ENCODE data around the gene TMEM120B.
A peak's percentile ranks its signal among the peaks of the same experiment; 100 is the strongest.
"Not testable (repeated sequence)": the region's sequence is repeated elsewhere in the genome, so short reads cannot be mapped to it uniquely, and the experiment has no call there.

The TMEM120B gene

GRCh38 chr12:121776190-121777098, 63.9 kb downstream of the TMEM120B start:
- peak; percentile 96 for DNase-seq

- DNase-seq = no peak
These were observed 66.2 kb downstream of the TMEM120B start for GRCh38 chr12:121778567-121779421.

GRCh38 chr12:121779422-121779895, 66.9 kb downstream of the TMEM120B start:
- DNase-seq = no peak

- DNase-seq = no peak
These were observed 67.9 kb downstream of the TMEM120B start for GRCh38 chr12:121780429-121780828.

GRCh38 chr12:121781484-121781997, 69.0 kb downstream of the TMEM120B start:
- no peak for DNase-seq

- peak; percentile 75 to 83 for DNase-seq
These were observed 69.7 kb downstream of the TMEM120B start for GRCh38 chr12:121781998-121782979.

- DNase-seq = no peak
These were observed 71.2 kb downstream of the TMEM120B start for GRCh38 chr12:121783766-121784165.

- DNase-seq = no peak
These were observed 71.9 kb downstream of the TMEM120B start for GRCh38 chr12:121784460-121784859.

GRCh38 chr12:121786440-121786825, 73.9 kb downstream of the TMEM120B start:
- peak in 1 of 2 experiments; percentile 68 for DNase-seq

- no peak for DNase-seq
These were observed 74.8 kb downstream of the TMEM120B start for GRCh38 chr12:121787063-121788025.

- DNase-seq = no peak
These were observed 75.7 kb downstream of the TMEM120B start for GRCh38 chr12:121788176-121788818.

- peak in 1 of 2 experiments; percentile 56 for DNase-seq
These were observed 76.8 kb downstream of the TMEM120B start for GRCh38 chr12:121789233-121789781.

GRCh38 chr12:121789800-121790728, 77.5 kb downstream of the TMEM120B start:
- DNase-seq = peak; percentile 92 to 94

GRCh38 chr12:121790785-121791184, 78.2 kb downstream of the TMEM120B start:
- DNase-seq = not testable (repeated sequence)

- peak; percentile 53 to 58 for DNase-seq
These were observed 79.4 kb downstream of the TMEM120B start for GRCh38 chr12:121791671-121792551.

- DNase-seq = peak; percentile 55 to 66
These were observed 80.3 kb downstream of the TMEM120B start for GRCh38 chr12:121792607-121793439.

GRCh38 chr12:121793440-121793837, 80.9 kb downstream of the TMEM120B start, which contains the start of gene RHOF:
RHOF (minus strand) TSS chr12:121793688; CDS start chr12:121793633, 55 bp downstream.
- DNase-seq = no peak
